NCI-H1105 (cell line): ENCODE results near the gene PHTF1.

Experiments used
- DNase-seq: peaks from one replicate; lab custom pipeline; 2025; lab: John Stamatoyannopoulos, UW

Gene PHTF1

DNA sequence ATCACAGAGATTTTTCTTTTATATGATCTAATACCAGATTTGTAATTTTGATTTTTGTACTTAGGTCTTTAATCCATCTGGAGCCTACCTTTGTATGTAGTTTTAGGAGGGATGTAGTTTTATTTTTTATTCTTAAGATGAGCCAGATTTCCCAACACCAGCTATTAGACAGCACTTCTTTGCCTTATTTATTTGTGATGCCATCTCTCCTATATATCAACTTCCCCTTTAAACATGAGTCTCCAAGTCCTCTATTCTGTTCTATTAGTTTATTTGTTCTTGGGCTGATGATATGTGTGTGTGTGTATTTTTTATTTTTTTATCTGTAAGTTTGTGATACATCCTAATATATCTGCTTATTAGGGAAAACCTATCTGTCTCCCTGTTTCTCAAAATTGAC is 94.2 kb downstream of the PHTF1 start:
- no peak for DNase-seq

DNA sequence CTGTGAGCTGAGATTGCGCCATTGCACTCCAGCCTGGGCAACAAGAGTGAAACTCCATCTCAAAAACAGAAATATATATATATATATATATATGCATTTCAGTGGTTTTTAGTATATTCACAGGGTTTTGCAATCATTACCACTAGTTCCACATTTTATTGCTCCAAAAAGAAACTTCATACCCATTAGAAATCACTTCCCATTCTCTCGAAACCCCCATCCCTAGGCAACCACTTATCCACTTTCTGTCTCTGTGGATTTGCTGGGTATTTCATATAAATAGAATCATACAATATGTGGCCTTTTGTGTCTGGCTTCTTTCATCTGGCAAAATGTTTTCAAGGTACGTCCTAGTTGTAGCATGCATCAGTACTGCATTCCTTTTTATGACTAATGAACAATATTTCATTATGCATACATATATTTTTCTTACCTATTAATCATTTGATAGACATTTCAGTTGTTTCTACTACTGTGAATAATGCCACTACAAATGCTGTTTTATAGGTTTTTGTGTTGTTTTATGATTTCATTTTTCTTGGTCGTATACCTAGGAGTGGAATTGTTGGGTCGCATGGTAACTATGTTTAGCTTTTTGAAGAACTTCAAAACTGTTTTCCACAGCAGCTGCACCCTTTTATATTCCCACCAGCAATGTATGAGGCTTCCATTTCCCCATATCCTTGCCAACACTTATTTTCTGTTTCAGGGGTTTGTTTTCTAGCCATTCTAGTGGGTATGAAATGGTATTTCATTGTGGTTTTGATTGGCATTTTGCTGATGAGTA is 95.9 kb downstream of the PHTF1 start:
- no peak for DNase-seq

DNA sequence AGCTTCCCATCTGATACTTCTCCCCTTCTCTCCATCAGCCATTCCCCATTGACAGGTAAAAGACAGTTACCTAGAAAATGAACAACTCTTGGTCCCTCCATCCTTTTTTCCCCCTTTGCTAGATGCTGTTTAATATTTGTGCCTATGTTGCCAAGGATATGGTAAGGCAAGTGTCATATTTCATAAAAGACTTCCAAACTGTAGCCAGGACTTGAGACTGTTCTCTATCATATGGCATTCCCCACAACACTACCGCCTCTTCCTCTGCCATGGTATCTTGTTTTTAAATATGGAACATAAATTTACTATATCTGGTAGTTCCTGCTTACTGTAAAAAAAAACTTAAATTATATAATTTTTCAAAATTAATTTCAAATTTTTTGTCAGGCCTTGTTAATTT is 97.2 kb downstream of the PHTF1 start:
- no peak for DNase-seq

DNA sequence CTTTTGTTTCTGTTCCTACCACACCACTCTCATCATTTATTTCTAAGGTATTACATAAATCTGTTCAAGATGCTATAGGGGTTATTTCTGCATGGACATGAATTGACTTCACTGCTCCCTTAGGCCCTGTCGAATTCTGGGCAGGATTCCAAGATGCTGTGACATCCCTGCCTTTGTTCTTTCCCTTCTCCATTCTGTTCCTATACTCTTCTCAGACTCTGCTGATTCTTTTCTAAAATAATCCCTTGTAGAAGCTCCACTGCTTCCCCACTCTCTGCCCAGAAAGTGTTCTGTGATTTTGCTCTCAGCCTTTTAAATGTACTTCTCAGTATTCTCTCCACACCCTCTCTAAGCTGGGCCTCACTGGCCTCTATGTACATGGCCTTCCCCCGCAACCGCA is 99.2 kb downstream of the PHTF1 start:
- peak; percentile 4 for DNase-seq

DNA sequence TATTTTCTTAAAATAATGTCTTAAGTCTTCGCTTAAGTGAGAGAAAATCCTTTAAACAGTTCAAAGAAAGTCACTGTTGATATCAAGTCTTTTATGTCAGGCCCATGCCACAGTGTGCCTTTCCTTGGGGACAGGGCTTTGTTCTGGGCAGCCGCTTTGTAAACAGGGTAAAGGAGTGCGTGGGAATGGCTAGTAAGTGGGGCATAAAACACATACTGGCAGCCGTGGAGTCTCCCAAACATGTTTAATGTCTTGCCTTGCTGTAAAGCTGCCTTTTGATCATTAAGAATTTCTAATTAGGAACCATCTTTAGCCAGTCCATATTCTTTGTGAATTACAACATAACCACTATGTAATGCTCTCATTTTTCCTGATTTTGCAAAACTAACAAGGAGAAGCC is 99.7 kb downstream of the PHTF1 start:
- no peak for DNase-seq

DNA sequence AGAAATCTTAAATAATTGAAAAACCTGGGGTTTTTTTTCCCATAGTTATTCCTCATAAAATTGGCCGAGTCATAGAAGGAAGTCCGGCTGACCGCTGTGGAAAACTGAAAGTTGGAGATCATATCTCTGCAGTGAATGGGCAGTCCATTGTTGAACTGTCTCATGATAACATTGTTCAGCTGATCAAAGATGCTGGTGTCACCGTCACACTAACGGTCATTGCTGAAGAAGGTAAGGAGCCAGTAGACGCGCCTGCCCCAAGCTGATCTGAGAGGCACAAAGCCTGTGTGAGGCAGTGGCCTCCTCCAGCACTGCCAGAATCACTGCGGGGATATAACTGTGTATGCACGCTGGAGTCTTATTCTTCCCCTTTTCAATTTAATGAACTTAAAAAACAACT is 100.3 kb downstream of the PHTF1 start:
- no peak for DNase-seq

DNA sequence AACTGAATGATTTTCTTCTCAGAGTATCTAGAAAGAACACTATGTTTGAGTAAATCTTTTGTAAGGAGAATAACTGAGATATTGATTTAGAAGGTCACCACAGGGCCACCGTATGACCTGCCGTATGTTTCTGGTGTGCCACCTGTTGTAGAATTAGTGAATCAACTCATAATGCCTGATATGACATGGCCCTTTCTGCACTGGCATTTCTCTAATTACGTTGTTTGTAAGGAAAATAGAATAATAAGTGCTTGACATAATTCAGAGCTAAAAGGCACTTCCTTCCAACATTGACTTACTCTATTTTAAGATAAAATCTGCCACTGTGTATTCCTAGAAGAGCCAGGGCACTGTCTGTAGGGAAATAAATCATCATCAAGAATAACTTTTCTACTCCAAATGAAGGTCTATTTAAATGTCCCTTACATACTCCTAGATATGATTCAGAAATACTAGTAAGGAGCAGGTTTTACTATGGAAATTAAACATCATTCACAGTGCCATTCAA is 101.7 kb downstream of the PHTF1 start:
- DNase-seq: no peak

DNA sequence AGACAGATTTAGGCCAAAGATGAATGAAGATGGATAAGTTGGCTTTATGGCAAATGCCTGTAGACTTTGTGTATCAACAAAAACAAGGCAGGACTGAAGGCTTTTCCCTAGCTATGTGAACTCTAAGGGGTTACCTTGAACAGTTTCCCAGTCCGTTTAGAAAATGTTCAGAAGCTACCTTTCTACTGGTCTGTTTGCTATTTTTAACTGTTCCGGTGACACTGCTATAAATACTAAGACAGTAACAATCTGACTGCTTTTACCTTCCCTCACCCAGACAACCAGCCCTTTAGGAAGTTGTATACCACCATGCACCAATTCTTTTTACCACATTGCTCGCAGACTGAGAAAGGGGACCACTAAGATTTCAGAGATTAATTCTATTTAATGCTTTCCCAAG is 102.2 kb downstream of the PHTF1 start:
- DNase-seq: no peak

DNA sequence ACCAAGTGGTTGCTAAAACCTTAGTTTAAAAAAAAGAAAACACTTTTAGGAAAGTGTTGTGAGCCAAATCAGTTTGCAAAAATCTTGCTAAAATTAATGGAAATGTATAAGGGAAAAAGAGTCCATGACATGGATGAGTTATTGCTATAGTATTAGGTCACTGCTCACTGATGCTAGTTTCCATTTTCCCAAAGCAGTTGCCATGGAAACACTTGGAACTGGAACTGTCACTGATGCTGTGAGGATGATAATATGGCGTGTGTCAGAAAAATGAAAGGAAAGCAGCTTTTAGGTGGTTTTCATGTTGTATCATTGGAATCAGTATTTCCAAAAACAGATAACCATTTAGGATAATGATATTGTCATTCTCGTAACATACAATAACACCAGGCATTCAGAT is 104.4 kb downstream of the PHTF1 start:
- no peak for DNase-seq

DNA sequence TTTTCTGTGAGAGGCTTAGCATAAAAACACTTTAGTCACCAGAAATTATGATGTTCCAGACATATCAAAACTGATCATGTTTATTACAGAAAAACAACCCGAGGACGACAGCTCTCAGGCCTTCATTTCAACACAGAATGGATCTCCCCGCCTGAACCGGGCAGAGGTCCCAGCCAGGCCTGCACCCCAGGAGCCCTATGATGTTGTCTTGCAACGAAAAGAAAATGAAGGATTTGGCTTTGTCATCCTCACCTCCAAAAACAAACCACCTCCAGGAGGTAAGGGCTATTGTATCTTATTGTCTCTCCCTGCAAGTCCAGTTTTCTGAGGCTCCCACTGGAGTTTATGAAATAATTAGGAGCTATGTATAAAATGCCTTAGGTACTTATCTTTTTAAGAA is 105.5 kb downstream of the PHTF1 start:
- no peak for DNase-seq

DNA sequence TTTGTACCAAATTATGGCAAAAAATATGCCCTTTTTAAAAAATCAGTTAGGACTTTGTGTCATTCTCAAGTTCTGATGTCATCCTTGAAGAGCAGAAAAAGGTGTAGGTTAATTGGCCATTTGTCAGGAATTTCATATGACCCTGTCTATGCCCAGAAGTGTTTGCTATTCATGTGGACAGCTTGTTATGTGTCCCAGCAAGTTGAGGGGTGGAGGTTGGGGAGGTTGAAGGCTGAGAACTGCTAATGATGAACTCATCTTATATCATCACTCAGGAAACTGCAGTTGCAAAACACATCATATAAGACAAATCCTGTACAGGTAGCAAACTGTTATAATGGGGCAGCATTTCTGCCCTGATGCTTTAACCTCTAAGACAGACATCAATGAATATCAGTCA is 106.5 kb downstream of the PHTF1 start:
- DNase-seq: no peak

DNA sequence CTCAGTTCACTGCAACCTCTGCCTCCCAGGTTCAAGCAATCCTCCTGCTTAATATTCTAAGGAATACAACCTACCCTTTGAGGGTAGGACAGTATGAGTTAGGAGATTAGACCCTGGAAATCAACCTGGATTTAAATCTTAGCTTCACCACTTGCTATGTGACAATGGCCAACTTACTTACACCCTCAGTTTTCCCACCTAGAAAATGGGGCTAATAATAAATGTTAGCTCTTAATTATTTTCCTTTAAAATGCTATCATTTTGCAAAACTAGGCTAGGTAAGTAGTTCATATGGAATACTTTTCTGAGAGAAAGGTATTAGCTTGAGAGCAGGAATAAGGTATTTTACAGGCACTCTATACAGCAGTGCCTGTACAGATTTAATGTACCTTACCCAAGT is 110.8 kb downstream of the PHTF1 start:
- no peak for DNase-seq

DNA sequence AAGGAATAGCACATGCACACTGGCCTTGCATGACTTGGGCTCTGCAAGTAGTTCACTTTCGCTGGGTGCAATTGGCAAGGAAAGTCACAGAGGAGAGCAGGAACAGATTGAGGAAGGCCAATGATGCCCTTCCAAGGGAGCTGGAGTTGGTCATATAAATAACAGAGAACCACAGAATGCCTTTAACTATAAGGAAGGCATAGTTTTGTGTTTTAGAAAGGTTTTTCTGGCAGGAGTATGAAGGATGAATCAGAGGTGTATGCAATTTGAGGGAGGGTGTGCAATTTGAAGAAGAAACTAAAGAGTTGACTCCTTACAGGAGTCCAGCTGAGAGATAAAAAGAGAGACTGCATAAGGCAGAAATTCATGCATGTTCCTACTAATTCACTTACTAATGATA is 112.1 kb downstream of the PHTF1 start:
- DNase-seq: no peak
